T-cell (primary cell): Measurements from ENCODE around the gene HAPLN2. TPM values are rescaled to one million over a fixed set of nuclear protein-coding genes. Genes with fewer than 3 reads are reported as not detected.

Source experiments
- ATAC-seq, 4 experiments: fragments of 200-7000 bp in 3 of 4; fragments of 150-1000 bp in 1 of 4; cut with Tn5 transposase; replicated peaks in 1 of 4; 1 replicate in 3 of 4; 2 replicates in 1 of 4; pipeline ENCODE4 v1.10.0; 2021; ENCODE audit warnings: moderate library complexity in 3 of 4, mild to moderate bottlenecking in 2 of 4, moderate number of reproducible peaks in 1 of 4
- CTCF ChIA-PET, 2 donors: fragments of 300-600 bp; sonication (Branson Sonifier 250); formaldehyde crosslinking; loops; one replicate each; lab custom pipeline; 2022; ENCODE audit warnings: antibody characterized with exemption in 2 of 2; lab: Charles Lee
- POLR2A ChIA-PET, 2 donors: fragments of 300-600 bp; sonication (Branson Sonifier 250); formaldehyde crosslinking; loops; one replicate each; lab custom pipeline; 2022; ENCODE audit warnings: antibody characterized with exemption in 2 of 2; lab: Charles Lee
- DNase-seq, 35 experiments: peaks; one replicate each; pipeline versions ENCODE4 v3.0.0 to v3.0.0-alpha.2; 2013 to 2023
- H3K27ac ChIP-seq: one replicate; pipeline ENCODE4 v1.5.1; 2013; ENCODE audit warnings: low read length
- H3K27me3 ChIP-seq, 2 experiments: replicated peaks in 1 of 2; 1 replicate in 1 of 2; 2 replicates in 1 of 2; pipeline versions ENCODE4 v1.6.1 to v1.7.0; 2013; ENCODE audit warnings: low read length in 1 of 2, mixed read lengths in 1 of 2; ENCODE audit not compliant: control insufficient read depth in 2 of 2, insufficient read depth in 2 of 2; ENCODE audit errors: extremely low read depth in 1 of 2
- H3K36me3 ChIP-seq, 2 donors: 1 replicate in 1 of 2; 2 replicates in 1 of 2; pipeline versions ENCODE4 v1.6.1 to v1.7.0; 2013; ENCODE audit warnings: low read length in 1 of 2; ENCODE audit not compliant: control insufficient read depth in 2 of 2, insufficient read depth in 1 of 2; ENCODE audit errors: extremely low read depth in 1 of 2
- H3K4me1 ChIP-seq, 2 experiments: 1 replicate in 1 of 2; 2 replicates in 1 of 2; pipeline versions ENCODE4 v1.6.1 to v1.7.0; 2013; ENCODE audit warnings: low read length in 2 of 2, mixed read lengths in 1 of 2; ENCODE audit not compliant: insufficient read depth in 2 of 2, control insufficient read depth in 1 of 2; ENCODE audit errors: extremely low read depth in 1 of 2
- H3K4me3 ChIP-seq, 2 donors: 1 replicate in 1 of 2; 2 replicates in 1 of 2; pipeline versions ENCODE4 v1.5.1 to v1.7.0; 2013; ENCODE audit warnings: mild to moderate bottlenecking in 2 of 2, low read length in 1 of 2, moderate library complexity in 1 of 2; ENCODE audit not compliant: control insufficient read depth in 1 of 2; ENCODE audit errors: extremely low read depth in 1 of 2
- H3K9me3 ChIP-seq: 2 replicates; pipeline ENCODE4 v1.7.0; 2013
- H3K27ac Mint-ChIP-seq, 2 donors: one replicate each; pipeline ENCODE4 v1.8.0; 2020 to 2021; ENCODE audit warnings: mild to moderate bottlenecking in 2 of 2, mixed read lengths in 2 of 2
- H3K27me3 Mint-ChIP-seq, 2 donors: one replicate each; pipeline ENCODE4 v1.8.0; 2021 to 2022; ENCODE audit warnings: mixed read lengths in 2 of 2
- H3K36me3 Mint-ChIP-seq: one replicate; pipeline ENCODE4 v1.8.0; 2021; ENCODE audit warnings: mixed read lengths
- H3K4me1 Mint-ChIP-seq, 3 donors: one replicate each; pipeline ENCODE4 v1.8.0; 2020 to 2022; ENCODE audit warnings: mixed read lengths in 3 of 3, mild to moderate bottlenecking in 1 of 3
- H3K4me3 Mint-ChIP-seq, 3 donors: one replicate each; pipeline ENCODE4 v1.8.0; 2020 to 2022; ENCODE audit warnings: mild to moderate bottlenecking in 3 of 3, mixed read lengths in 3 of 3, moderate library complexity in 3 of 3
- H3K9me3 Mint-ChIP-seq, 3 donors: one replicate each; pipeline ENCODE4 v1.8.0; 2020 to 2022; ENCODE audit warnings: mixed read lengths in 3 of 3
- WGBS: methylation state at CpG from one replicate; pipeline ENCODE4 v1.1.5; 2013; ENCODE audit warnings: missing lambda C conversion rate; ENCODE audit not compliant: insufficient coverage; 5-methylcytosine and 5-hydroxymethylcytosine counted together
- total RNA-seq, 35 experiments: library from RNA in 6 of 35; stranded (reverse) in 6 of 35; fragments of 120-200 nt in 1 of 35; gene quantifications; one replicate each; pipeline versions ENCODE4 v1.2.1 to v1.2.4 and lab custom pipeline; 2013 to 2026

Gene HAPLN2
- total RNA-seq, 5 donors from 2014 or later (not counting 1 experiment from before 2014, with no cell fraction given): 0.33 TPM; not detected in 4

DNA sequence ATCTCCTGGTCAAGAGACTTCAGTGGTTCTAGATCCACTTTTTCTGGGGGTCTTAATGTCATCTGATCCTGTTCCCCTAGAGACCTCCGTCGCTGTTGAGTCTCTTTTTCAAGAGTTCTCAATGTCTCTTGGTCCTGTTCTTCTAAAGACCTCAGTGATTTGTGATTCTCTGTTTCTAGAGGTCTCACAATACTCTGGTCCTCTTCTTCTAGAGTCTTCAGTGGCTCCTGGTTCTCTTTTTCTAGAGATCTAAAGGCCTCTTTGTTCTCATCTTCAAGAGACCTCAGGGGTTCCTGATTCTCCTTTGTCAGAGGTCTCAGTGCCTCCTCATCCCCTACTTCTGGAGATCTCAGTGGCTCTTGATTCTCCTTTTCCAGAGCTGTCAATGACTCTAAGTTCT, 52.6 kb downstream of the HAPLN2 start:
- CTCF ChIA-PET: no interaction called here

DNA sequence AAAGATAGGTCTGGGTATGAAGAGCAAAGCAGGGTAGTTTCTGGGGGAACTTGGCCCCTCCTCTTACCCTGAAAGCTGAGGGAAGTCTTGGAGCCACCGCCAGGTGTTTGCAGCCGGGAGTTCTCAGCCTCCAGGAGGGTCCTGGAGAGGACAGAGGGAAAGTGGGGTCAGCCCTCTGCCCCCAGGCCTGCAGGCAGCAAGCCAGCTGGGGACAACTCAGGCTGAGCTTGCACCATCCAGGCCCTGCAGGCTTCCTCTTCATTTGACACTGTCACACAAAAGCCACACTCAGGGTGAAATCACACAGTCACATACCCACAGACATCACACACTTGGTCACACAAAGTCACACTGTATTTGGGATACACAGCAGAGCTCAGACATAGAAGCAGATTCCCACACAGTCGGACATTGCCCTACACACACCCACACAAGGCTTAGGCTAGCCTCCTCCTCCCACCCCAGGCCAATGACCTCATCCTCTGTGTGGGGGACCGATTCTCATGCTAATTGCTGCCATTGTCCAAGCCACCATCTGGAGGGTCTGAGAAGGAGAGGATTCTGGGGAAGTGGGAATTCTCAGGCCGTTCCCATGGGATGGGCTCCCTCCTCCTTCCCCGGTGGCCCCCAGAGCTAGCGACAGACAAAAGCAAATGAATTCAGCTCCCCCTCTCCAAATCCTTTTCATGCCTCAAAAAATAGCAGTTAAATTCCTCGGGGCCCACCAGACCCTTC, 54.3 kb downstream of the HAPLN2 start:
- H3K27me3 Mint-ChIP-seq: peaks cover 36 to 57% of the 10 kb centered on the region in 2 donors
- H3K4me1 ChIP-seq: peaks cover 0 to 17% of the 10 kb centered on the region in 2 experiments
- POLR2A ChIA-PET: no interaction called here
- H3K27me3 ChIP-seq: peaks cover 5 to 70% of the 10 kb centered on the region in 2 experiments
- no peak for DNase-seq
- CTCF ChIA-PET: no interaction called here
- no peak overlapping the region for H3K27ac Mint-ChIP-seq
- H3K36me3 Mint-ChIP-seq: no peaks in the 10 kb centered on the region
- H3K4me3 Mint-ChIP-seq: no peak overlapping the region
- no peak for ATAC-seq
- no peak overlapping the region for H3K4me3 ChIP-seq
- no peaks in the 10 kb centered on the region for H3K9me3 Mint-ChIP-seq
- no peak overlapping the region for H3K27ac ChIP-seq
- H3K9me3 ChIP-seq: no peaks in the 10 kb centered on the region
- H3K4me1 Mint-ChIP-seq: peaks cover 13 to 16% (median 14%) of the 10 kb centered on the region in 3 donors
- H3K36me3 ChIP-seq: no peaks in the 10 kb centered on the region
- WGBS: 43% methylated on average over 1 of the region's 8 CpGs

More for the DNA sequence above, 52.6 kb downstream of the HAPLN2 start:
- Mint-ChIP-seq H3K4me3 (no peak overlapping the region), H3K4me1 (no peaks in the 10 kb centered on the region), H3K27ac (no peak overlapping the region), H3K27me3 (peaks cover 19 to 40% of the 10 kb centered on the region in 2 donors), H3K36me3 (no peaks in the 10 kb centered on the region), H3K9me3 (no peaks in the 10 kb centered on the region)
- no peaks in the 10 kb centered on the region for H3K9me3 ChIP-seq
- no peak overlapping the region for H3K27ac ChIP-seq
- DNase-seq: no peak
- H3K4me3 ChIP-seq: no peak overlapping the region
- peaks cover 2 to 55% of the 10 kb centered on the region in 2 experiments for H3K27me3 ChIP-seq
- H3K4me1 ChIP-seq: peaks cover 0 to under 1% of the 10 kb centered on the region in 2 experiments
- no peaks in the 10 kb centered on the region for H3K36me3 ChIP-seq
- POLR2A ChIA-PET: no interaction called here
- no CpG with 5 or more reads among the region's 2 CpGs for WGBS
- ATAC-seq: no peak

Other genes starting within 250 kb of the HAPLN2 start
- 100 to 1,000 TPM in 2 of 5 donors, 10 to 100 TPM in 3; 60.7 to 133 (median 79.3) TPM for gene MEF2D, start 118.6 kb upstream of the HAPLN2 start, total RNA-seq
- under 1 TPM in 4 of 5 donors, not detected in 1; 0.13 to 0.19 (median 0.18) TPM for gene IQGAP3, start 46.9 kb upstream of the HAPLN2 start, total RNA-seq
- 10 to 100 TPM in 4 of 5 donors, 1 to 10 TPM in 1; 9.9 to 43.6 (median 16.4) TPM for gene TTC24, start 39.7 kb upstream of the HAPLN2 start, total RNA-seq
- 10 to 100 TPM; 32.4 to 47.7 (median 41.7) TPM for gene NAXE, start 27.6 kb upstream of the HAPLN2 start, total RNA-seq
- 10 to 100 TPM; 34.3 to 41.6 (median 40.6) TPM for gene GPATCH4, start 17.9 kb upstream of the HAPLN2 start, total RNA-seq
- not detected for gene BCAN, start 22.7 kb downstream of the HAPLN2 start, total RNA-seq
- under 1 TPM in 3 of 5 donors, not detected in 2; 0.10 to 0.35 (median 0.25) TPM for gene NES, start 58.0 kb downstream of the HAPLN2 start, total RNA-seq
- gene CRABP2, start 86.2 kb downstream of the HAPLN2 start, total RNA-seq: 1 to 10 TPM in 4 of 5 donors, under 1 TPM in 1; 0.76 to 3.6 (median 1.6) TPM
- 10 to 100 TPM; 13.0 to 36.1 (median 32.3) TPM for gene METTL25B, start 109.1 kb downstream of the HAPLN2 start, total RNA-seq
- 10 to 100 TPM; 35.3 to 63.7 (median 44.3) TPM for gene ISG20L2, start 109.4 kb downstream of the HAPLN2 start, total RNA-seq
- 10 to 100 TPM; 23.8 to 66.6 (median 52.6) TPM for gene MRPL24, start 121.7 kb downstream of the HAPLN2 start, total RNA-seq
- gene HDGF, start 132.3 kb downstream of the HAPLN2 start, total RNA-seq: 100 to 1,000 TPM in 2 of 5 donors, 10 to 100 TPM in 3; 72.9 to 108 (median 90.3) TPM
- 10 to 100 TPM; 55.3 to 67.7 (median 65.4) TPM for gene PRCC, start 148.1 kb downstream of the HAPLN2 start, total RNA-seq
- 100 to 1,000 TPM in 1 of 5 donors, 10 to 100 TPM in 4; 42.8 to 110 (median 66.8) TPM for gene SH2D2A, start 197.4 kb downstream of the HAPLN2 start, total RNA-seq
- gene INSRR, start 239.7 kb downstream of the HAPLN2 start, total RNA-seq: under 1 TPM in 1 of 5 donors, not detected in 4; 0.07 TPM
- 1 to 10 TPM in 1 of 5 donors, under 1 TPM in 4; 0.36 to 1.2 (median 0.60) TPM for gene NTRK1, start 241.4 kb downstream of the HAPLN2 start, total RNA-seq